Measurements from ENCODE around the gene FXYD1.

DNA sequence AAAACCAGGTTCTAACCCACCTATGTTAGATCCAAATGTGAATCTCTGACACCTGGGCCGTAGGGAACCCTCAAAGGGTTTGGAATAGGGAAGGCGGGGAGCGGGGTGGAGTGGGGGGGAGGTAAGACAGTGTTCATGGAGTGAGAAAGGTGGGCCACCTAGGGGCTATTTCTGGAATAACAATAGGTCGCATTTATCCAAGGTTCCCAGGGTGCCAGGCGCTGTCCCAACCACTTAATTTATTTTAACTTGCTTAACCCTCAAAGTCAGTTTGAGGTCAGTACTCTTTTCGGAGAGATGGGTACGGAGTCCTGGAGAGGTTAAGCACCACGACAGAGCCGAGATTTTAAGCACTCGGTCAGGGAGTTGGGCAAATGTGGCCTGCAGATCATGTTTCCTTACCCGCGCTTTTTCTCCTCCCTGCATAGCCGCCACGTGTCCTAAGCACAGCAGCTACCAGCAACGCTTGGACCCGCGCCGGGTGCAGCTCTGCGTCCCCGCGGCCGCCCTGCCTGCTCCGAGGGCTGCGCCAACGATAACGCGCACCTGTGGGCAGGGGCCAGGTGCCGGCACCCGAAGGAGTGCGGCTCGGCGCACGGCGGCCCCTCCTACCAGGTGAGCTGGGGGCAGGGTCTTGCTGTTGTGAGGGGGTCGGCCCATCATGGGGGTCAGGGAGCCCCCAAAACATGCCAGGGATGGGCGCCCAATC is 48.0 kb upstream of the FXYD1 start:
- TF ChIP-seq, protein P1, sequence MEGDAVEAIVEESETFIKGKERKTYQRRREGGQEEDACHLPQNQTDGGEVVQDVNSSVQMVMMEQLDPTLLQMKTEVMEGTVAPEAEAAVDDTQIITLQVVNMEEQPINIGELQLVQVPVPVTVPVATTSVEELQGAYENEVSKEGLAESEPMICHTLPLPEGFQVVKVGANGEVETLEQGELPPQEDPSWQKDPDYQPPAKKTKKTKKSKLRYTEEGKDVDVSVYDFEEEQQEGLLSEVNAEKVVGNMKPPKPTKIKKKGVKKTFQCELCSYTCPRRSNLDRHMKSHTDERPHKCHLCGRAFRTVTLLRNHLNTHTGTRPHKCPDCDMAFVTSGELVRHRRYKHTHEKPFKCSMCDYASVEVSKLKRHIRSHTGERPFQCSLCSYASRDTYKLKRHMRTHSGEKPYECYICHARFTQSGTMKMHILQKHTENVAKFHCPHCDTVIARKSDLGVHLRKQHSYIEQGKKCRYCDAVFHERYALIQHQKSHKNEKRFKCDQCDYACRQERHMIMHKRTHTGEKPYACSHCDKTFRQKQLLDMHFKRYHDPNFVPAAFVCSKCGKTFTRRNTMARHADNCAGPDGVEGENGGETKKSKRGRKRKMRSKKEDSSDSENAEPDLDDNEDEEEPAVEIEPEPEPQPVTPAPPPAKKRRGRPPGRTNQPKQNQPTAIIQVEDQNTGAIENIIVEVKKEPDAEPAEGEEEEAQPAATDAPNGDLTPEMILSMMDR (IDR thresholded peaks at IDR 0.05; ENCODE audit: low read length) = peak; percentile 49
- TF ChIP-seq EZH2phosphoT487 (IDR thresholded peaks at IDR 0.05; ENCODE audit: low read length) (no peak), EZH2 (optimal IDR thresholded peaks at IDR 0.05; ENCODE audit: low read depth, low read length) (no peak)
